SH-SY5Y (cell line): ENCODE results near the gene BORCS5.

Experiments used
- GATA2 ChIP-seq: IDR thresholded peaks from 2 replicates; pipeline ENCODE4 v1.6.1; 2011; ENCODE audit warnings: mild to moderate bottlenecking, low read depth, low read length
- GATA3 ChIP-seq: IDR thresholded peaks from 2 replicates; pipeline ENCODE4 v1.6.1; 2011; ENCODE audit warnings: low read depth, mild to moderate bottlenecking, low read length, moderate library complexity

DNA sequence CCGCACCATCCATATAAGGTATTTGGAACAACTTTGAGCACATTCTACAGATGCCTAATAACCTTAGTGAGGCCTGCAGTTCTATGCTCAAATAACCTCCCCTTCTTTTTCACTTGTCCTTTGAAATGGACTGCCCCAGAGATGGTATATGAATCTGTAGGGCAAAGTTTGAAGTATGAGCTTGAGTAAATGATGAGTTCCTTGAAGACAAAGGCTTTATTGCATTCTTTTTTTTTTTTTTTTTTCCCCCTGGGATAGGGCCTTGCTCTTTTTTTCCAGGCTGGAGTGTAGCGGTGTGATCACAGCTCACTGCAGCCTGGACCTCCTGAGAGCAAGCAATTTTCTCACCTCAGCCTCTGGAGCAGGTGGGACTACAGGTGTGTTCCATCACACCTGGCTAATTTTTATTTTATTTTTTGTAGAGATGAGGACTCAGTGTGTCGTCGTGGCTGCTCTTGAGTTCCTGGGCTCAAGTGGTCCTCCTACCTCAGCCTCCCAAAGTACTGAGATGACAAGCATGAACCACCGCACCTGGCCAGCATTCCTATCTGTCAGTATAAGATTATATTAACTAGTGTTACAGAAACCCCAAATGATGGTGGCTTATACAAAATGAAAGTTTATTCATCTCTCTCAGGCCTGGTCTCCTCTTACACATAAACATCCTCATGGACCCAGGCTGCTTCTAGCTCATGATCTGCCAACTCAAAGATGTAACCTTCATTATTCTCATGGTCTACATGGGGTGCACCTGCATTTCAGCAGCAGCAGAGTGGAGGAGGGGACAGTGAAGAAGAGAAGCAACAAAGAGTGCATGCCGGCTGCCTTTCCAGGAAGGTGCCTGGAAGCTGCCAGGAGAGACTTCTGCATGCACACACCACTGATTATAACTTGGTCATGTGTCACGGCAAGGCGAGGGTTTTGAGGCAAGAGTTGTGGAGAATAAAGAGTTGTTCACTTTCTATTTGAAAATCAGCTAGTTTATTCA lies 104.4 kb downstream of the BORCS5 start:
- TF ChIP-seq GATA2 (no peak), GATA3 (no peak)
